Astrocyte (in vitro differentiated cells and primary cell): ENCODE results near the gene NPC2. TPM values are rescaled to one million over a fixed set of nuclear protein-coding genes. Genes with fewer than 3 reads are reported as not detected.

Source experiments
- DNase-seq: peaks from one replicate; pipeline ENCODE4 v3.0.0-alpha.2; 2010; ENCODE audit warnings: low read depth
- FAIRE-seq: peaks from 2 replicates; lab custom pipeline; 2011; peaks lifted over from hg19 to GRCh38; lab: Jason Lieb, UNC
- H2AFZ ChIP-seq: 2 replicates; pipeline ENCODE4 v1.6.0; 2012; ENCODE audit warnings: low read depth, low read length, inconsistent platforms
- H3K27ac ChIP-seq: 2 replicates; pipeline ENCODE4 v1.5.1; 2011; ENCODE audit warnings: low read depth, low read length, inconsistent platforms
- H3K27me3 ChIP-seq: 2 replicates; pipeline ENCODE4 v1.6.0; 2011; ENCODE audit warnings: low read length, inconsistent platforms; ENCODE audit not compliant: insufficient read depth
- H3K36me3 ChIP-seq: 2 replicates; pipeline ENCODE4 v1.5.1; 2011; ENCODE audit warnings: low read length, inconsistent platforms; ENCODE audit not compliant: insufficient read depth
- H3K4me1 ChIP-seq: 2 replicates; pipeline ENCODE4 v1.5.1; 2011; ENCODE audit warnings: low read length, inconsistent platforms; ENCODE audit not compliant: insufficient read depth
- H3K4me2 ChIP-seq: 2 replicates; pipeline ENCODE4 v1.6.0; 2012; ENCODE audit warnings: low read length, inconsistent platforms
- H3K4me3 ChIP-seq: 2 replicates; pipeline ENCODE4 v1.5.1; 2011; ENCODE audit warnings: low read depth, mild to moderate bottlenecking, low read length, inconsistent platforms; ENCODE audit not compliant: insufficient read depth
- H3K79me2 ChIP-seq: 2 replicates; pipeline ENCODE4 v1.6.0; 2012; ENCODE audit warnings: mild to moderate bottlenecking, low read length, inconsistent platforms; ENCODE audit not compliant: insufficient read depth
- H3K9ac ChIP-seq: 2 replicates; pipeline ENCODE4 v1.6.0; 2012; ENCODE audit warnings: mild to moderate bottlenecking, low read length, inconsistent platforms
- H3K9me3 ChIP-seq: 2 replicates; pipeline ENCODE4 v1.5.1; 2012; ENCODE audit warnings: low read depth, mild to moderate bottlenecking, low read length, inconsistent platforms; ENCODE audit not compliant: insufficient read depth
- H4K20me1 ChIP-seq: 2 replicates; pipeline ENCODE4 v1.6.0; 2012; ENCODE audit warnings: low read length, inconsistent platforms; ENCODE audit not compliant: insufficient read depth
- H3K27ac Mint-ChIP-seq: one replicate; pipeline ENCODE4 v1.8.0; 2021; ENCODE audit warnings: mild to moderate bottlenecking, mixed read lengths; ENCODE audit not compliant: unreplicated experiment
- H3K27me3 Mint-ChIP-seq: one replicate; pipeline ENCODE4 v1.8.0; 2021; ENCODE audit warnings: low read depth, mixed read lengths; ENCODE audit not compliant: unreplicated experiment
- H3K36me3 Mint-ChIP-seq: one replicate; pipeline ENCODE4 v1.8.0; 2021; ENCODE audit warnings: low read depth, mixed read lengths; ENCODE audit not compliant: unreplicated experiment
- H3K4me1 Mint-ChIP-seq: one replicate; pipeline ENCODE4 v1.8.0; 2021; ENCODE audit warnings: low read depth, mixed read lengths; ENCODE audit not compliant: unreplicated experiment
- H3K4me3 Mint-ChIP-seq: one replicate; pipeline ENCODE4 v1.8.0; 2021; ENCODE audit warnings: mild to moderate bottlenecking, moderate library complexity, mixed read lengths; ENCODE audit not compliant: unreplicated experiment
- H3K9me3 Mint-ChIP-seq: one replicate; pipeline ENCODE4 v1.8.0; 2021; ENCODE audit warnings: mild to moderate bottlenecking, mixed read lengths; ENCODE audit not compliant: unreplicated experiment
- CTCF ChIP-seq: IDR thresholded peaks from 2 replicates; pipeline ENCODE4 v1.5.1; 2011; ENCODE audit warnings: low read depth, mild to moderate bottlenecking, inconsistent platforms, low read length, moderate library complexity; ENCODE audit not compliant: insufficient read depth
- EZH2 ChIP-seq: IDR thresholded peaks from 2 replicates; pipeline ENCODE4 v1.6.1; 2012; ENCODE audit warnings: mild to moderate bottlenecking, low read length, inconsistent platforms; ENCODE audit not compliant: insufficient read depth
- total RNA-seq: library from RNA; stranded (reverse); gene quantifications from 2 replicates; pipeline ENCODE4 v1.2.1, GENCODE V29; 2021

NPC2 gene
- total RNA-seq, 1 donor from 2014 or later, result 178 TPM

GRCh38 chr14:74522740-74523139 is 29.6 kb upstream of the NPC2 start:
- FAIRE-seq, result no peak
- no peaks in the 10 kb centered on the region for H3K9me3 Mint-ChIP-seq
- H3K4me3 Mint-ChIP-seq, result no peak overlapping the region
- Histone ChIP-seq H3K9ac (no peak overlapping the region), H4K20me1 (no peaks in the 10 kb centered on the region), H3K4me2 (no peak overlapping the region), H3K79me2 (no peaks in the 10 kb centered on the region), H3K27me3 (no peaks in the 10 kb centered on the region), H3K4me1 (peaks cover 13% of the 10 kb centered on the region), H3K27ac (no peak overlapping the region), H3K9me3 (no peaks in the 10 kb centered on the region), H3K4me3 (no peak overlapping the region), H3K36me3 (peaks cover 18% of the 10 kb centered on the region), H2AFZ (no peak overlapping the region)
- peaks cover 33% of the 10 kb centered on the region for H3K36me3 Mint-ChIP-seq
- no peaks in the 10 kb centered on the region for H3K27me3 Mint-ChIP-seq
- H3K27ac Mint-ChIP-seq, result no peak overlapping the region
- TF ChIP-seq CTCF (no peak), EZH2 (no peak)
- DNase-seq, result no peak
- peaks cover 2% of the 10 kb centered on the region for H3K4me1 Mint-ChIP-seq

GRCh38 chr14:74521756-74522155 is 28.7 kb upstream of the NPC2 start:
- no peak for TF ChIP-seq EZH2
- no peak for TF ChIP-seq CTCF
- H2AFZ ChIP-seq, result no peak overlapping the region
- H3K36me3 Mint-ChIP-seq, result peaks cover 36% of the 10 kb centered on the region
- no peak overlapping the region for H3K27ac Mint-ChIP-seq
- no peak overlapping the region for H3K27ac ChIP-seq
- H3K36me3 ChIP-seq, result peaks cover 18% of the 10 kb centered on the region
- no peaks in the 10 kb centered on the region for H4K20me1 ChIP-seq
- no peaks in the 10 kb centered on the region for H3K27me3 ChIP-seq
- peaks cover 6% of the 10 kb centered on the region for H3K4me1 Mint-ChIP-seq
- H3K27me3 Mint-ChIP-seq, result no peaks in the 10 kb centered on the region
- H3K4me1 ChIP-seq, result peaks cover 18% of the 10 kb centered on the region
- no peak overlapping the region for H3K4me2 ChIP-seq
- no peak overlapping the region for H3K4me3 ChIP-seq
- FAIRE-seq, result no peak
- no peak for DNase-seq
- no peak overlapping the region for H3K4me3 Mint-ChIP-seq
- H3K9me3 Mint-ChIP-seq, result no peaks in the 10 kb centered on the region
- no peaks in the 10 kb centered on the region for H3K79me2 ChIP-seq
- H3K9ac ChIP-seq, result no peak overlapping the region
- no peaks in the 10 kb centered on the region for H3K9me3 ChIP-seq

- H3K4me3 ChIP-seq, result no peak overlapping the region
Observed at GRCh38 chr14:74519316-74520074, 26.4 kb upstream of the NPC2 start.

More at GRCh38 chr14:74519316-74520074, 26.4 kb upstream of the NPC2 start:
- DNase-seq (no peak), FAIRE-seq (no peak)
- no peaks in the 10 kb centered on the region for H3K27me3 Mint-ChIP-seq
- no peak overlapping the region for H3K27ac Mint-ChIP-seq
- Histone ChIP-seq H3K36me3 (peaks cover 16% of the 10 kb centered on the region), H3K4me2 (no peak overlapping the region), H3K27ac (no peak overlapping the region), H4K20me1 (no peaks in the 10 kb centered on the region), H2AFZ (no peak overlapping the region), H3K9ac (no peak overlapping the region), H3K27me3 (no peaks in the 10 kb centered on the region), H3K79me2 (no peaks in the 10 kb centered on the region), H3K9me3 (no peaks in the 10 kb centered on the region), H3K4me1 (peaks cover 26% of the 10 kb centered on the region)
- peaks cover 19% of the 10 kb centered on the region for H3K4me1 Mint-ChIP-seq
- no peaks in the 10 kb centered on the region for H3K9me3 Mint-ChIP-seq
- no peak overlapping the region for H3K4me3 Mint-ChIP-seq
- TF ChIP-seq CTCF (no peak), EZH2 (no peak)
- H3K36me3 Mint-ChIP-seq, result peaks cover 34% of the 10 kb centered on the region
